NOMO-1 (cell line): Measurements from ENCODE around the gene TMEM242.
"Not testable (repeated sequence)": the region's sequence is repeated elsewhere in the genome, so short reads cannot be mapped to it uniquely, and the experiment has no call there.

Experiments
- DNase-seq, 2 experiments: peaks; one replicate each; lab custom pipeline; 2025; ENCODE audit not compliant: unreplicated experiment in 2 of 2; lab: John Stamatoyannopoulos, UW

TMEM242 gene

GRCh38 chr6:157323255-157323965 is at the start of gene TMEM242:
TSS of gene TMEM242 (minus strand) at chr6:157323519. CDS start at chr6:157323499, 20 bp downstream.
- DNase-seq, result no peak

- no peak for DNase-seq
Measured at GRCh38 chr6:157372501-157373280, 49.4 kb upstream of the TMEM242 start.

GRCh38 chr6:157370755-157371154 is 47.4 kb upstream of the TMEM242 start:
- no peak for DNase-seq

GRCh38 chr6:157368359-157369049 is 45.2 kb upstream of the TMEM242 start:
- DNase-seq, result no peak

GRCh38 chr6:157366648-157367047 is 43.3 kb upstream of the TMEM242 start:
- DNase-seq, result no peak

- no peak for DNase-seq
Measured at GRCh38 chr6:157364705-157365104, 41.4 kb upstream of the TMEM242 start.

- no peak for DNase-seq
Measured at GRCh38 chr6:157361886-157362285, 38.6 kb upstream of the TMEM242 start.

GRCh38 chr6:157358287-157358686 is 35.0 kb upstream of the TMEM242 start:
- DNase-seq, result no peak

GRCh38 chr6:157346373-157346772 is 23.1 kb upstream of the TMEM242 start:
- no peak for DNase-seq

- no peak for DNase-seq
Measured at GRCh38 chr6:157343732-157344131, 20.4 kb upstream of the TMEM242 start.

- DNase-seq, result no peak
Measured at GRCh38 chr6:157339432-157339831, 16.1 kb upstream of the TMEM242 start.

GRCh38 chr6:157337751-157338150 is 14.4 kb upstream of the TMEM242 start:
- no peak for DNase-seq

GRCh38 chr6:157337276-157337675 is 14.0 kb upstream of the TMEM242 start:
- not testable (repeated sequence) for DNase-seq

GRCh38 chr6:157335829-157336228 is 12.5 kb upstream of the TMEM242 start:
- DNase-seq, result no peak

- DNase-seq, result no peak
Measured at GRCh38 chr6:157333956-157334355, 10.6 kb upstream of the TMEM242 start.

- no peak for DNase-seq
Measured at GRCh38 chr6:157333537-157333936, 10.2 kb upstream of the TMEM242 start.

GRCh38 chr6:157332813-157333212 is 9.5 kb upstream of the TMEM242 start:
- DNase-seq, result no peak

GRCh38 chr6:157330831-157331230 is 7.5 kb upstream of the TMEM242 start:
- DNase-seq, result no peak

GRCh38 chr6:157329829-157330228 is 6.5 kb upstream of the TMEM242 start:
- no peak for DNase-seq

GRCh38 chr6:157328108-157328692 is 4.9 kb upstream of the TMEM242 start:
- no peak for DNase-seq

GRCh38 chr6:157326979-157327378 is 3.7 kb upstream of the TMEM242 start:
- no peak for DNase-seq
